NCI-H1436 treated with DMSO at 0.1 percent for 48 hours (cell line): ENCODE data around the gene NARF.
"Not testable (repeated sequence)": the region's sequence is repeated elsewhere in the genome, so short reads cannot be mapped to it uniquely, and the experiment has no call there.

ENCODE experiments used
- DNase-seq: peaks from one replicate; lab custom pipeline; 2025; lab: John Stamatoyannopoulos, UW

NARF gene

GRCh38 chr17:82503094-82503727 is 44.7 kb downstream of the NARF start:
- no peak for DNase-seq

GRCh38 chr17:82503728-82504308 is 45.3 kb downstream of the NARF start:
- DNase-seq = no peak

- no peak for DNase-seq
Observed at GRCh38 chr17:82505296-82505695, 46.8 kb downstream of the NARF start.

GRCh38 chr17:82506402-82506801 is 47.9 kb downstream of the NARF start:
- DNase-seq = not testable (repeated sequence)

- no peak for DNase-seq
Observed at GRCh38 chr17:82507631-82508175, 49.2 kb downstream of the NARF start.

GRCh38 chr17:82511642-82512041 is 53.1 kb downstream of the NARF start:
- not testable (repeated sequence) for DNase-seq

GRCh38 chr17:82513864-82514263 is 55.3 kb downstream of the NARF start:
- DNase-seq = not testable (repeated sequence)

GRCh38 chr17:82517230-82517865 is 58.8 kb downstream of the NARF start:
- no peak for DNase-seq

GRCh38 chr17:82518826-82519810 is 60.6 kb downstream of the NARF start, which contains the start of gene FOXK2:
TSS of gene FOXK2 (plus strand) at chr17:82519732. CDS start at chr17:82519889, 157 bp downstream.
- DNase-seq = peak; percentile 89

GRCh38 chr17:82519971-82520903 is 61.7 kb downstream of the NARF start:
- DNase-seq = no peak

- no peak for DNase-seq
Observed at GRCh38 chr17:82524540-82524939, 66.0 kb downstream of the NARF start.

- no peak for DNase-seq
Observed at GRCh38 chr17:82525712-82526111, 67.2 kb downstream of the NARF start.

GRCh38 chr17:82527898-82528297 is 69.4 kb downstream of the NARF start:
- no peak for DNase-seq

GRCh38 chr17:82528484-82529265 is 70.1 kb downstream of the NARF start:
- no peak for DNase-seq

GRCh38 chr17:82529914-82530300 is 71.4 kb downstream of the NARF start:
- no peak for DNase-seq

- DNase-seq = no peak
Observed at GRCh38 chr17:82531431-82531881, 72.9 kb downstream of the NARF start.

GRCh38 chr17:82534401-82534812 is 75.9 kb downstream of the NARF start:
- no peak for DNase-seq

GRCh38 chr17:82536512-82537201 is 78.1 kb downstream of the NARF start:
- no peak for DNase-seq

GRCh38 chr17:82537228-82537627 is 78.7 kb downstream of the NARF start:
- DNase-seq = not testable (repeated sequence)
